B cell (primary cell): ENCODE data around the gene SLC49A3. TPM values are rescaled to one million over a fixed set of nuclear protein-coding genes. Genes with fewer than 3 reads are reported as not detected.

Experiments used
- ATAC-seq: fragments of 200-7000 bp; cut with Tn5 transposase; one replicate; pipeline ENCODE4 v1.10.0; 2021; ENCODE audit warnings: low read depth, mild to moderate bottlenecking, moderate number of reproducible peaks, moderate library complexity
- CTCF ChIA-PET: fragments of 350-600 bp; sonication (Branson Sonifier 250); formaldehyde crosslinking; loops from one replicate; lab custom pipeline; 2021; ENCODE audit warnings: antibody characterized with exemption, inconsistent platforms; lab: Charles Lee
- POLR2A ChIA-PET: fragments of 350-600 bp; sonication (Branson Sonifier 250); formaldehyde crosslinking; loops from one replicate; lab custom pipeline; 2021; ENCODE audit warnings: antibody characterized with exemption; lab: Charles Lee
- DNase-seq: peaks from one replicate; pipeline ENCODE4 v3.0.0; 2013
- H2AFZ ChIP-seq: 2 replicates; pipeline ENCODE4 v1.6.1; 2012; ENCODE audit warnings: mild to moderate bottlenecking, low read depth, low read length; ENCODE audit not compliant: insufficient read depth, poor library complexity, severe bottlenecking
- H3K27ac ChIP-seq, 2 donors: 1 replicate in 1 of 2; 2 replicates in 1 of 2; pipeline ENCODE4 v1.5.1; 2012 to 2013; ENCODE audit warnings: low read length in 2 of 2, mild to moderate bottlenecking in 2 of 2, moderate library complexity in 1 of 2
- H3K27me3 ChIP-seq, 4 experiments: fragments of 200-600 bp in 1 of 4; sonication (generic) in 1 of 4; replicated peaks in 1 of 4; 1 replicate in 2 of 4; 2 replicates in 2 of 4; pipeline versions ENCODE4 v1.6.1 to v1.7.0; 2013 to 2016; ENCODE audit warnings: low read length in 3 of 4, mild to moderate bottlenecking in 2 of 4, mixed read lengths in 1 of 4, moderate library complexity in 1 of 4; ENCODE audit not compliant: insufficient read depth in 4 of 4, control insufficient read depth in 3 of 4; ENCODE audit errors: control extremely low read depth in 1 of 4
- H3K36me3 ChIP-seq, 2 experiments: replicated peaks in 1 of 2; 1 replicate in 1 of 2; 2 replicates in 1 of 2; pipeline versions ENCODE4 v1.6.1 to v1.7.1; 2013; ENCODE audit warnings: low read length in 1 of 2; ENCODE audit not compliant: insufficient read depth in 2 of 2, control insufficient read depth in 1 of 2; ENCODE audit errors: control extremely low read depth in 1 of 2, extremely low read depth in 1 of 2
- H3K4me1 ChIP-seq, 2 donors: fragments of 200-600 bp in 1 of 2; sonication (generic) in 1 of 2; 1 replicate in 1 of 2; 2 replicates in 1 of 2; pipeline versions ENCODE4 v1.5.1 to v1.6.1; 2013 to 2017; ENCODE audit warnings: low read length in 2 of 2; ENCODE audit not compliant: control insufficient read depth in 2 of 2, insufficient read depth in 2 of 2
- H3K4me2 ChIP-seq: replicated peaks from 2 replicates; pipeline ENCODE3; 2012; ENCODE audit warnings: mild to moderate bottlenecking, low read depth, low read length; ENCODE audit not compliant: poor library complexity, severe bottlenecking
- H3K4me3 ChIP-seq, 5 experiments: fragments of 200-600 bp in 1 of 5; sonication (generic) in 1 of 5; 1 replicate in 3 of 5; 2 replicates in 2 of 5; pipeline versions ENCODE4 v1.5.1 to v1.7.0; 2011 to 2016; ENCODE audit warnings: low read length in 4 of 5, mild to moderate bottlenecking in 4 of 5, low read depth in 2 of 5, control low read depth in 1 of 5, moderate library complexity in 1 of 5; ENCODE audit not compliant: insufficient read depth in 1 of 5; ENCODE audit errors: control extremely low read depth in 1 of 5, extremely low read depth in 1 of 5
- H3K79me2 ChIP-seq: fragments of 200-600 bp; sonication (generic); one replicate; pipeline ENCODE4 v1.6.0; 2016; ENCODE audit warnings: low read length; ENCODE audit not compliant: control insufficient read depth, insufficient read depth
- H3K9ac ChIP-seq: fragments of 200-600 bp; sonication (generic); 2 replicates; pipeline ENCODE4 v1.6.1; 2017; ENCODE audit warnings: mild to moderate bottlenecking, low read length, moderate library complexity
- H3K9me3 ChIP-seq, 3 donors: one replicate each; pipeline versions ENCODE4 v1.6.1 to v1.7.1; 2013; ENCODE audit warnings: low read length in 2 of 3; ENCODE audit not compliant: control insufficient read depth in 2 of 3, insufficient read depth in 1 of 3; ENCODE audit errors: control extremely low read depth in 1 of 3
- H4K20me1 ChIP-seq: 2 replicates; pipeline ENCODE4 v1.6.0; 2012; ENCODE audit warnings: mild to moderate bottlenecking, low read length; ENCODE audit not compliant: insufficient read depth, control insufficient read depth, poor library complexity, severe bottlenecking
- H3K27ac Mint-ChIP-seq: one replicate; pipeline ENCODE4 v1.8.0; 2021; ENCODE audit warnings: mixed read lengths
- H3K27me3 Mint-ChIP-seq: one replicate; pipeline ENCODE4 v1.8.0; 2021; ENCODE audit warnings: mixed read lengths
- H3K4me1 Mint-ChIP-seq: one replicate; pipeline ENCODE4 v1.8.0; 2021; ENCODE audit warnings: mixed read lengths
- H3K4me3 Mint-ChIP-seq: one replicate; pipeline ENCODE4 v1.8.0; 2021; ENCODE audit warnings: mixed read lengths
- H3K9me3 Mint-ChIP-seq: one replicate; pipeline ENCODE4 v1.8.0; 2022; ENCODE audit warnings: mixed read lengths; ENCODE audit not compliant: insufficient read depth
- CTCF ChIP-seq: fragments of 200-600 bp; IDR thresholded peaks from one replicate; pipeline ENCODE4 v1.8.0; 2022; ENCODE audit warnings: antibody characterized with exemption, mild to moderate bottlenecking
- EZH2 ChIP-seq: IDR thresholded peaks from 2 replicates; pipeline ENCODE4 v1.6.1; 2012; ENCODE audit warnings: borderline replicate concordance, low read depth, mild to moderate bottlenecking, moderate library complexity, low read length; ENCODE audit not compliant: insufficient read depth, poor library complexity, severe bottlenecking
- WGBS: methylation state at CpG from one replicate; pipeline ENCODE4 v1.1.5; 2013; ENCODE audit warnings: missing lambda C conversion rate; ENCODE audit not compliant: insufficient coverage; 5-methylcytosine and 5-hydroxymethylcytosine counted together
- intact Hi-C: fragments of 100-400 bp; cut with micrococcal nuclease; formaldehyde crosslinking; loops from one replicate; pipeline ENCODE4 v1.10.0; 2022
- polyA plus RNA-seq: library from polyadenylated mRNA; depleted of rRNA; stranded (reverse); fragments of >200 nt; gene quantifications from 2 replicates; pipeline ENCODE4 v1.2.3, GENCODE V29; 2012
- total RNA-seq, 2 donors: library from RNA; stranded (reverse); fragments of 120-200 nt in 1 of 2; gene quantifications; 1 replicate in 1 of 2; 2 replicates in 1 of 2; pipeline versions ENCODE4 v1.2.3 to v1.2.4, GENCODE V29; 2013 to 2022

SLC49A3 gene
- total and polyA plus RNA-seq, 2 donors (not counting 1 experiment from before 2014, with no cell fraction given), result 2.0 to 4.3 TPM

- WGBS, result 91% methylated on average over 31 of the region's 31 CpGs
Measured at GRCh38 chr4:686413-687040, 2.4 kb downstream of the SLC49A3 start.

More at GRCh38 chr4:686413-687040, 2.4 kb downstream of the SLC49A3 start:
- Histone ChIP-seq H2AFZ (no peak overlapping the region), H4K20me1 (no peaks in the 10 kb centered on the region), H3K4me3 (no peak overlapping the region), H3K79me2 (no peaks in the 10 kb centered on the region), H3K4me1 (peaks cover 12 to 20% of the 10 kb centered on the region in 2 donors), H3K36me3 (no peaks in the 10 kb centered on the region), H3K27ac (no peak overlapping the region), H3K9ac (no peak overlapping the region), H3K4me2 (no peak overlapping the region), H3K9me3 (peaks cover 0 to 10% (median 0%) of the 10 kb centered on the region in 3 donors), H3K27me3 (peaks cover 0 to 17% (median 1%) of the 10 kb centered on the region in 4 experiments)
- peaks cover 13% of the 10 kb centered on the region for H3K27me3 Mint-ChIP-seq
- H3K27ac Mint-ChIP-seq, result no peak overlapping the region
- H3K4me3 Mint-ChIP-seq, result no peak overlapping the region
- DNase-seq (no peak), ATAC-seq (no peak)
- no peak for TF ChIP-seq EZH2
- no peak for TF ChIP-seq CTCF
- H3K4me1 Mint-ChIP-seq, result peaks cover 12% of the 10 kb centered on the region
- ChIA-PET CTCF (no interaction called here), POLR2A (interaction anchor here (1.4 kb wide), 1 partner anchor 12 kb away, joined by 6 read pairs; no protein-coding TSS in a partner anchor)
- intact Hi-C loops, result no loop called here
- H3K9me3 Mint-ChIP-seq, result no peaks in the 10 kb centered on the region
